HCT116 (cell line): ENCODE measurements around the gene RBMS1. TPM values are rescaled to one million over a fixed set of nuclear protein-coding genes. Genes with fewer than 3 reads are reported as not detected.

Experiments used
- ATAC-seq: fragments of 200-7000 bp; cut with Tn5 transposase; 2 replicates; pipeline ENCODE4 v1.9.1; 2020; ENCODE audit warnings: mild to moderate bottlenecking, moderate library complexity
- BruUV-seq: library from RNA; stranded (reverse); fragments of 400-500 nt; replicated peaks from 2 replicates; lab custom pipeline; 2021; lab: Mats Ljungman, UMichigan
- CTCF ChIA-PET: fragments of 300-600 bp; sonication (Branson Sonifier 250); formaldehyde crosslinking; loops from one replicate; lab custom pipeline; 2021; ENCODE audit warnings: antibody characterized with exemption; lab: Charles Lee
- POLR2A ChIA-PET: fragments of 300-600, 350-600 bp; sonication (Branson Sonifier 250); formaldehyde crosslinking; loops from one replicate; lab custom pipeline; 2021; ENCODE audit warnings: antibody characterized with exemption; lab: Charles Lee
- RAD21 ChIA-PET, 2 experiments: fragments of 300-600 bp; sonication (Branson Sonifier 250); formaldehyde crosslinking; loops; one replicate each; lab custom pipeline; 2023; ENCODE audit warnings: low total read pairs in 2 of 2; ENCODE audit not compliant: uncharacterized antibody in 2 of 2, unreplicated experiment in 2 of 2, low non-redundant PET in 1 of 2; lab: Charles Lee
- DNase-seq: peaks from one replicate; pipeline ENCODE4 v3.0.0-alpha.2; 2010; ENCODE audit warnings: low read depth, low spot score
- H2AFZ ChIP-seq: fragments of 200-600 bp; shearing (Covaris generic), sonication (generic); 2 replicates; pipeline ENCODE4 v1.6.1; 2017; ENCODE audit warnings: low read depth, mixed run types, mixed read lengths, antibody characterized with exemption, low read length; ENCODE audit not compliant: poor library complexity, severe bottlenecking
- H3K27ac ChIP-seq: 2 replicates; pipeline ENCODE4 v1.5.1; 2012; ENCODE audit warnings: low read depth, low read length
- H3K27me3 ChIP-seq: fragments of 200-600 bp; sonication (generic); 2 replicates; pipeline ENCODE4 v1.6.1; 2016; ENCODE audit warnings: mixed run types, low read length, mixed read lengths; ENCODE audit not compliant: insufficient read depth
- H3K36me3 ChIP-seq, 2 experiments: fragments of 200-500 bp in 1 of 2; fragments of 200-600 bp in 1 of 2; sonication (Bioruptor generic) in 1 of 2; sonication (generic) in 1 of 2; 2 replicates each; pipeline versions ENCODE4 v1.5.1 to v1.6.1; 2014 to 2016; ENCODE audit warnings: low read length in 2 of 2, inconsistent platforms in 1 of 2, mixed read lengths in 1 of 2, mixed run types in 1 of 2; ENCODE audit not compliant: insufficient read depth in 2 of 2, control insufficient read depth in 1 of 2
- H3K4me1 ChIP-seq, 2 experiments: fragments of 200-600 bp in 1 of 2; sonication (generic) in 1 of 2; 2 replicates each; pipeline versions ENCODE4 v1.5.1 to v1.6.1; 2012 to 2017; ENCODE audit warnings: low read length in 2 of 2, inconsistent platforms in 1 of 2, mild to moderate bottlenecking in 1 of 2, mixed read lengths in 1 of 2, mixed run types in 1 of 2, moderate library complexity in 1 of 2; ENCODE audit not compliant: insufficient read depth in 2 of 2, control insufficient read depth in 1 of 2
- H3K4me2 ChIP-seq: fragments of 200-600 bp; sonication (generic); 2 replicates; pipeline ENCODE4 v1.6.1; 2017; ENCODE audit warnings: mixed run types, low read length, mixed read lengths
- H3K4me3 ChIP-seq, 2 experiments: fragments of 200-600 bp in 1 of 2; sonication (generic) in 1 of 2; replicated peaks in 1 of 2; 2 replicates each; pipeline ENCODE4 v1.5.1; 2011 to 2016; ENCODE audit warnings: low read length in 2 of 2, control low read depth in 1 of 2, low read depth in 1 of 2, mild to moderate bottlenecking in 1 of 2, mixed read lengths in 1 of 2, mixed run types in 1 of 2
- H3K79me2 ChIP-seq: fragments of 200-600 bp; sonication (generic); 2 replicates; pipeline ENCODE4 v1.6.1; 2017; ENCODE audit warnings: mild to moderate bottlenecking, mixed run types, low read length, moderate library complexity, mixed read lengths; ENCODE audit not compliant: insufficient read depth
- H3K9ac ChIP-seq: fragments of 200-600 bp; sonication (generic); 2 replicates; pipeline ENCODE4 v1.6.1; 2016; ENCODE audit warnings: low read length, mixed read lengths
- H3K9me2 ChIP-seq: fragments of 200-600 bp; sonication (generic), shearing (Covaris generic); 2 replicates; pipeline ENCODE4 v1.6.1; 2017; ENCODE audit warnings: mixed run types, mild to moderate bottlenecking, moderate library complexity; ENCODE audit not compliant: insufficient read depth
- H3K9me3 ChIP-seq, 2 experiments: fragments of 200-500 bp in 1 of 2; fragments of 200-600 bp in 1 of 2; sonication (Bioruptor generic) in 1 of 2; sonication (generic) in 1 of 2; 2 replicates each; pipeline ENCODE4 v1.6.1; 2014 to 2017; ENCODE audit warnings: low read length in 2 of 2, mixed read lengths in 2 of 2, inconsistent platforms in 1 of 2, low read depth in 1 of 2, mild to moderate bottlenecking in 1 of 2, mixed run types in 1 of 2, moderate library complexity in 1 of 2; ENCODE audit not compliant: control insufficient read depth in 1 of 2, insufficient read depth in 1 of 2
- H4K20me1 ChIP-seq: fragments of 200-600 bp; sonication (generic), shearing (Covaris generic); 2 replicates; pipeline ENCODE4 v1.6.1; 2017; ENCODE audit warnings: mixed run types, mild to moderate bottlenecking, moderate library complexity; ENCODE audit not compliant: insufficient read depth
- ELF1 ChIP-seq: IDR thresholded peaks from 2 replicates; pipeline ENCODE4 v1.6.1; 2012; ENCODE audit warnings: low read depth, borderline replicate concordance
- EZH2phosphoT487 ChIP-seq: fragments of 200-600 bp; IDR thresholded peaks from 2 replicates; pipeline ENCODE4 v1.6.1; 2018; ENCODE audit warnings: antibody characterized with exemption, borderline replicate concordance
- FOSL1 ChIP-seq: IDR thresholded peaks from 2 replicates; pipeline ENCODE4 v1.6.1; 2012; ENCODE audit warnings: low read depth
- JUND ChIP-seq: IDR thresholded peaks from 2 replicates; pipeline ENCODE4 v1.6.1; 2012
- POLR2A ChIP-seq: IDR thresholded peaks from 2 replicates; pipeline ENCODE4 v1.7.0; 2011; ENCODE audit warnings: borderline replicate concordance; ENCODE audit not compliant: insufficient read depth, insufficient read length; ENCODE audit errors: extremely low read depth
- POLR2AphosphoS5 ChIP-seq: IDR thresholded peaks from 2 replicates; pipeline ENCODE4 v1.6.1; 2011; ENCODE audit warnings: mild to moderate bottlenecking, low read depth, low read length, moderate library complexity
- RAD21 ChIP-seq: IDR thresholded peaks from 2 replicates; pipeline ENCODE4 v1.6.1; 2012; ENCODE audit warnings: low read depth, mild to moderate bottlenecking
- SIN3A ChIP-seq: IDR thresholded peaks from 2 replicates; pipeline ENCODE4 v1.6.1; 2012; ENCODE audit warnings: low read depth
- SP1 ChIP-seq: IDR thresholded peaks from 2 replicates; pipeline ENCODE4 v1.6.1; 2012; ENCODE audit warnings: low read depth
- SRF ChIP-seq: IDR thresholded peaks from 2 replicates; pipeline ENCODE4 v1.6.1; 2012; ENCODE audit warnings: low read depth
- TCF7L2 ChIP-seq: IDR thresholded peaks from 2 replicates; pipeline ENCODE4 v1.7.0; 2011; ENCODE audit warnings: borderline replicate concordance, inconsistent platforms; ENCODE audit not compliant: insufficient read depth, insufficient read length; ENCODE audit errors: extremely low read depth
- YY1 ChIP-seq: IDR thresholded peaks from 2 replicates; pipeline ENCODE4 v1.6.1; 2011; ENCODE audit warnings: low read length, low read depth, moderate library complexity, mild to moderate bottlenecking; ENCODE audit not compliant: insufficient replicate concordance; ENCODE audit errors: extremely low read depth
- ZNF274 ChIP-seq: fragments of 200-500 bp; sonication (Bioruptor generic); IDR thresholded peaks from 2 replicates; pipeline ENCODE4 v1.6.1; 2014; ENCODE audit warnings: mild to moderate bottlenecking, low read depth, low read length, inconsistent platforms
- intact Hi-C: fragments of 100-400 bp; cut with micrococcal nuclease; formaldehyde crosslinking; loops from 2 replicates; pipeline ENCODE4 v1.10.0; 2022
- total RNA-seq: library from RNA; stranded (reverse); gene quantifications from one replicate; pipeline ENCODE4 v1.2.1, GENCODE V29; 2021; ENCODE audit not compliant: unreplicated experiment
- TF ChIP-seq, protein P1 (sequence below), 3 experiments: fragments of 200-600 bp in 1 of 3; sonication (generic) in 1 of 3; IDR thresholded peaks in 2 of 3; conservative IDR thresholded peaks in 1 of 3; 2 replicates each; pipeline ENCODE4 v1.5.1; 2012 to 2017; ENCODE audit warnings: low read depth in 2 of 3, low read length in 2 of 3, antibody characterized with exemption in 1 of 3, borderline replicate concordance in 1 of 3, control low read depth in 1 of 3, mild to moderate bottlenecking in 1 of 3, mixed read lengths in 1 of 3, mixed run types in 1 of 3, moderate library complexity in 1 of 3; ENCODE audit not compliant: insufficient read depth in 1 of 3
- TF ChIP-seq, protein P2 (sequence below): IDR thresholded peaks from 2 replicates; pipeline ENCODE4 v1.6.1; 2012
- TF ChIP-seq, protein P3 (sequence below): IDR thresholded peaks from 2 replicates; pipeline ENCODE4 v1.6.1; 2011; ENCODE audit warnings: mild to moderate bottlenecking, low read length, moderate library complexity; ENCODE audit not compliant: insufficient replicate concordance; ENCODE audit errors: extremely low read depth
- TF ChIP-seq, protein P4 (sequence below): IDR thresholded peaks from 2 replicates; pipeline ENCODE4 v1.6.1; 2012

RBMS1 gene
- total RNA-seq, 1 experiment from 2014 or later: 17.6 TPM

DNA sequence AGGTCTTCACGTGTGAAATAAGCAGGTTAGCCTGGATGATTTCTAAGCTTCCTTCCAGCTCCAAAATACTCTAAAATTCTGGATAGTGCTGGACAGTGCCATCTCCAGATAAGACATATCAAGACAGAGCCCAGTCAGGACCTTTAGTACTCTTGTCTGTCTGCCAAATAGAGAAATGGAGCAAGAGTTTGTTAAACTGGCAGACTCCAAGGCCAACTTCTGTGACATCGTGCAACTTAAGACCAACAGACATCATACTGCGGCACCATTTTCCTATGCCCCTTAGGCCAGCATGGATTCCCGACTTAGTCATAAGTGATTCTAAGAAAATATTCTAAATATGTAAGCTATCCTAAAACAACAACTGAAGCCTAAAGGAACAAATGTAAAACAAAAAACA, 118.6 kb downstream of the RBMS1 start:
- ChIA-PET POLR2A (no interaction called here), CTCF (no interaction called here), RAD21 (no interaction called here)
- H3K79me2 ChIP-seq: no peaks in the 10 kb centered on the region
- H3K9me3 ChIP-seq: no peaks in the 10 kb centered on the region
- H2AFZ ChIP-seq: no peak overlapping the region
- DNase-seq (no peak), ATAC-seq (no peak)
- BruUV-seq: no TSS peak
- H3K4me1 ChIP-seq: no peaks in the 10 kb centered on the region
- H3K4me3 ChIP-seq: no peak overlapping the region
- H3K27ac ChIP-seq: no peak overlapping the region
- H3K36me3 ChIP-seq: no peaks in the 10 kb centered on the region
- no peaks in the 10 kb centered on the region for H4K20me1 ChIP-seq
- H3K9me2 ChIP-seq: no peaks in the 10 kb centered on the region
- H3K27me3 ChIP-seq: no peaks in the 10 kb centered on the region
- TF ChIP-seq EZH2phosphoT487: no peak
- TF ChIP-seq YY1: no peak
- TF ChIP-seq SRF: no peak
- TF ChIP-seq, protein P1, sequence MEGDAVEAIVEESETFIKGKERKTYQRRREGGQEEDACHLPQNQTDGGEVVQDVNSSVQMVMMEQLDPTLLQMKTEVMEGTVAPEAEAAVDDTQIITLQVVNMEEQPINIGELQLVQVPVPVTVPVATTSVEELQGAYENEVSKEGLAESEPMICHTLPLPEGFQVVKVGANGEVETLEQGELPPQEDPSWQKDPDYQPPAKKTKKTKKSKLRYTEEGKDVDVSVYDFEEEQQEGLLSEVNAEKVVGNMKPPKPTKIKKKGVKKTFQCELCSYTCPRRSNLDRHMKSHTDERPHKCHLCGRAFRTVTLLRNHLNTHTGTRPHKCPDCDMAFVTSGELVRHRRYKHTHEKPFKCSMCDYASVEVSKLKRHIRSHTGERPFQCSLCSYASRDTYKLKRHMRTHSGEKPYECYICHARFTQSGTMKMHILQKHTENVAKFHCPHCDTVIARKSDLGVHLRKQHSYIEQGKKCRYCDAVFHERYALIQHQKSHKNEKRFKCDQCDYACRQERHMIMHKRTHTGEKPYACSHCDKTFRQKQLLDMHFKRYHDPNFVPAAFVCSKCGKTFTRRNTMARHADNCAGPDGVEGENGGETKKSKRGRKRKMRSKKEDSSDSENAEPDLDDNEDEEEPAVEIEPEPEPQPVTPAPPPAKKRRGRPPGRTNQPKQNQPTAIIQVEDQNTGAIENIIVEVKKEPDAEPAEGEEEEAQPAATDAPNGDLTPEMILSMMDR (IDR thresholded peaks at IDR 0.05 in 2 of 3, conservative IDR thresholded peaks at IDR 0.05 in 1 of 3; ENCODE audit: borderline replicate concordance in 1 of 3, insufficient read depth in 1 of 3, low read depth in 2 of 3, low read length in 2 of 3): no peak
- TF ChIP-seq, protein P2, sequence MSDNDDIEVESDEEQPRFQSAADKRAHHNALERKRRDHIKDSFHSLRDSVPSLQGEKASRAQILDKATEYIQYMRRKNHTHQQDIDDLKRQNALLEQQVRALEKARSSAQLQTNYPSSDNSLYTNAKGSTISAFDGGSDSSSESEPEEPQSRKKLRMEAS: no peak
- TF ChIP-seq JUND: no peak
- H3K4me2 ChIP-seq: no peak overlapping the region
- H3K9ac ChIP-seq: no peak overlapping the region
- intact Hi-C loops: no loop called here

DNA sequence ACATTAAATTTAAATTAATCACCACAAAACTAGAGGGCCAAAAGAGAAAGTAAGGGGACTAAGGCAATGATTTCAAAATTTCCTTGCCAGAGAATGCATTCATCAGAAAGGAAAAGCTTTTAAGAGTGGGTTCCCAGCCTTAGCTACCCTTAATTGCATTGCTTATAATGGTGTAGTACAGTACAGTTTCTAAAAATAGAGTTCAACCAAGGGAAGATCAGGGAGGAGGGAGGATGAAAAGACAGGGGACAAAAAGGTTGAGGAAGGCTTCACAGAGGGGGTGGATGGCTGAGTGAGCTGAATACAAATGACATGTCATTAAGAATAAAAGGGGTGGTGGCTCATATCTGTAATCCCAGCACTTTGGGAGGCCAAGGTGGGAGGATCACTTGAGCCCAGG, 119.9 kb downstream of the RBMS1 start:
- intact Hi-C loops: no loop called here
- ChIA-PET POLR2A (no interaction called here), RAD21 (no interaction called here), CTCF (no interaction called here)
- H2AFZ ChIP-seq: no peak overlapping the region
- no peaks in the 10 kb centered on the region for H3K9me3 ChIP-seq
- no peaks in the 10 kb centered on the region for H3K79me2 ChIP-seq
- H3K36me3 ChIP-seq: no peaks in the 10 kb centered on the region
- ATAC-seq (no peak), DNase-seq (no peak)
- no TSS peak for BruUV-seq
- no peak overlapping the region for H3K9ac ChIP-seq
- H4K20me1 ChIP-seq: no peaks in the 10 kb centered on the region
- no peaks in the 10 kb centered on the region for H3K27me3 ChIP-seq
- no peak overlapping the region for H3K4me3 ChIP-seq
- no peak overlapping the region for H3K27ac ChIP-seq
- no peaks in the 10 kb centered on the region for H3K4me1 ChIP-seq
- H3K4me2 ChIP-seq: no peak overlapping the region
- no peaks in the 10 kb centered on the region for H3K9me2 ChIP-seq
- TF ChIP-seq FOSL1 (no peak), TCF7L2 (no peak), SIN3A (no peak), SP1 (no peak), ELF1 (no peak), POLR2A (no peak), RAD21 (no peak), SRF (no peak), ZNF274 (no peak), POLR2AphosphoS5 (no peak)
- TF ChIP-seq, protein P3, sequence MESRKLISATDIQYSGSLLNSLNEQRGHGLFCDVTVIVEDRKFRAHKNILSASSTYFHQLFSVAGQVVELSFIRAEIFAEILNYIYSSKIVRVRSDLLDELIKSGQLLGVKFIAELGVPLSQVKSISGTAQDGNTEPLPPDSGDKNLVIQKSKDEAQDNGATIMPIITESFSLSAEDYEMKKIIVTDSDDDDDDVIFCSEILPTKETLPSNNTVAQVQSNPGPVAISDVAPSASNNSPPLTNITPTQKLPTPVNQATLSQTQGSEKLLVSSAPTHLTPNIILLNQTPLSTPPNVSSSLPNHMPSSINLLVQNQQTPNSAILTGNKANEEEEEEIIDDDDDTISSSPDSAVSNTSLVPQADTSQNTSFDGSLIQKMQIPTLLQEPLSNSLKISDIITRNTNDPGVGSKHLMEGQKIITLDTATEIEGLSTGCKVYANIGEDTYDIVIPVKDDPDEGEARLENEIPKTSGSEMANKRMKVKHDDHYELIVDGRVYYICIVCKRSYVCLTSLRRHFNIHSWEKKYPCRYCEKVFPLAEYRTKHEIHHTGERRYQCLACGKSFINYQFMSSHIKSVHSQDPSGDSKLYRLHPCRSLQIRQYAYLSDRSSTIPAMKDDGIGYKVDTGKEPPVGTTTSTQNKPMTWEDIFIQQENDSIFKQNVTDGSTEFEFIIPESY: no peak
- TF ChIP-seq, protein P4, sequence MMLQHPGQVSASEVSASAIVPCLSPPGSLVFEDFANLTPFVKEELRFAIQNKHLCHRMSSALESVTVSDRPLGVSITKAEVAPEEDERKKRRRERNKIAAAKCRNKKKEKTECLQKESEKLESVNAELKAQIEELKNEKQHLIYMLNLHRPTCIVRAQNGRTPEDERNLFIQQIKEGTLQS: no peak
- TF ChIP-seq, protein P2: no peak
